ENCODE data around the gene CHP1.
"Not testable (repeated sequence)": the region's sequence is repeated elsewhere in the genome, so short reads cannot be mapped to it uniquely, and the experiment has no call there.

The CHP1 gene

GRCh38 chr15:41230650-41231421, at the start of gene CHP1, which contains the start of gene EXD1:
CHP1 (plus strand) TSS chr15:41231268; CDS start chr15:41231383, 115 bp downstream.
EXD1 (minus strand) TSS chr15:41230757; CDS start chr15:41226575, 4,182 bp downstream.
- peak; percentile 91 to 94 for DNase-seq (ENCODE audit: low read depth in 2 of 2)

GRCh38 chr15:41182266-41182665, 48.8 kb upstream of the CHP1 start:
- no peak for DNase-seq (ENCODE audit: low read depth in 2 of 2)

DNA sequence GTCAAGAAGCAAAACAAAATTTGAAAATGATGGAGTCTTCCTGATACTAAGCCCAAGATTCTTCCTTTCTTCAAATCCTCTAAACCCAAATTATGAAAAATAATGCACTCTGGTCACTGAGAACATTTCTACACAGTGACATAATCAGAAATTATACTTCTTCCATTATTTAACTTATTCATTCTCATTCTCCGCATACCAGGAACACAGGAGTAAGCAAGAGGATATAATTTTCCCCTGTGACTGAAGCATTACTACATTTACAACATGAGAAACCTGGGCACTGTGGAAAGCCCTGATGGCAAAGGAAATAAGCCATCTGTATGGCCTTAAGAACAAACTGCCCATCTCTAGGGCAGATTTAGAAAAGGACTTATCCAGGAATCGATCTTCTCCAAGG, 47.5 kb upstream of the CHP1 start:
- DNase-seq (ENCODE audit: low read depth in 2 of 2), result no peak

DNA sequence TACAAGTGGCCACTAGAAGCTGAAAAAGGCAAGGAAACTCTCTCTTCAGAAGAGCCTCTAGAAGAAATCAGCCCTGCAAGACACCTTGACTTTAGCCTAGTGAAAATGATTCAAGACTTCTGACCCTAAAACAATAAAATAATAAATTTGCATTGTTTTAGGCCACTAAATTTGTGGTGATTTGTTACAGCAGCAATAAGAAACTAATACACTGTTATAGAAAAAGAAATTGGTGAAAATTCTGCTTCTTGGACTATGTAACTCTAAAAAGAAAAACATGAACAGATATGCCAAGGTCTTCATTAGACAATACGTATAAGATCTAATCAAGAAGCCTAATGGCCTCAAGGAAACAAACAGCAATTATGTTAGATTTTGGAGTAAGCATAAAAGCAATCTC, 36.6 kb upstream of the CHP1 start:
- DNase-seq (ENCODE audit: low read depth in 2 of 2), result no peak

DNA sequence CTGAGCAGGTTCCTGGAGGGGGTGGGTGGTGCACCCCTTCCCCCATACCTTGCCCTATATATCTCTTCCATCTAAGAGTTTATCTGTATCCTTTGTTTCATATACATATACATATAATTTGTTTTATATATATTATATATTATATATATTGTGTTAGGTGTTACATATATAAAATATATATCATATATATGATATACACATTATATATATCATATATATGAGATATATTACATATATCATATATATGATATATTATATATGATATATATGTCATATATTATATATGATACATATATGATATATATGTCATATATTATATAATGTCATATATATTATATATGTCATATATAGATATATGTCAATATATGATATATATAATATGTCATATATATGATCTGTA, 31.6 kb upstream of the CHP1 start:
- DNase-seq (ENCODE audit: low read depth in 2 of 2), result no peak

- no peak for DNase-seq (ENCODE audit: low read depth in 2 of 2)
These were observed 27.7 kb upstream of the CHP1 start for GRCh38 chr15:41203395-41203794.

- DNase-seq (ENCODE audit: low read depth in 2 of 2), result no peak
These were observed 25.8 kb upstream of the CHP1 start for GRCh38 chr15:41205315-41205714.

DNA sequence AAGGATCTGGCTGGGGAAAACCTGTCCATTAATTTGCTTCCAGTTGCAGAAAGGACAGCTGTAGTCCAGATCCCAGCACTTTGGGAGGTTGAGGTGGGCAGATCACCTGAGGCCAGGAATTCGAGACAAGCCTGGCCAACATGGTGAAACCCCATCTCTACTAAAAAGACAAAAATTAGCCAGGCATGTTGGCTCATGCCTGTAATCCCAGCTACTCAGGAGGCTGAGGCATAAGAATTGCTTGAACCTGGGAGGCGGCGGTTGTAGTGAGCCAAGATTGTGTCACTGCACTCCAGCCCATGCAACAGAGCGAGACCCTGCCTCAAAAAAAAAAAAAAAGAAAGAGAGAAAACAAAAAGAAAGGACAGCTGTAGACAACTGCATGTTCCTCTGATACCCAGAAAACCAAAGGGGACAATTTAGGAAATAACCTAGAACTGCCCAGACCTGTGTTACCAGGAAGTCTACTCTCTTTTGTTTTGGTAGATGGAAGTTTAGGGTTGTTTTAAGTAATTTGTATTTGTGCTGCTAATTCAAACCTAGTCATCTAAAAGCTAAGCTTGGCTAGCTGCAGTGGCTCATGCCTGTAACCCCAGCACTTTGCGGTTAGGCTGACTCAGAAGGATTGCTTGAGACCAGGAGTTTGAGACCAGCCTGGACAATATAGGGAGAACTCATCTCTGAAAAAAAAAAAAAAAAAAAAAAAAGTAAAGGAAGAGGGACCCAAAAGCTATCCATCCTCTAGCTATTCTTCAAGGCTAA, 23.2 kb upstream of the CHP1 start:
- no peak for DNase-seq (ENCODE audit: low read depth in 2 of 2)

DNA sequence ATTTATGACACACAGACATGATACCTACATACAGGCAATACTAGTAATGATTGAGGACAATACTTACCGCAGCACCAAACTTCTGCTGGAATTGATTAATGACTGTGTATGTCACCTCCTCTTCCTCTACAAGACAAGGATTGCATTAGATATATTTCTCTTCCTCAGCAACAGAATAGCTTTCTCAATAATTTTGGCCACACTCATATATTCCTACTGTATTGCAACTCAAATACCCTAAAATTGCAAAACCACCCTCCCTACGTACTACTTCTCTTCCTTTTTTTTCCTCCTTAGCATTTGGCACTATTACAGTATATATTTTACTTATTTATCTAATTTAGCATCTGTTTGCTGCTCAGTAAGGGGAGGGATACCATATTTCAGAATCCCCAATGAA, 15.4 kb upstream of the CHP1 start:
- no peak for DNase-seq (ENCODE audit: low read depth in 2 of 2)

GRCh38 chr15:41218851-41219250, 12.2 kb upstream of the CHP1 start:
- DNase-seq (ENCODE audit: low read depth in 2 of 2), result no peak

DNA sequence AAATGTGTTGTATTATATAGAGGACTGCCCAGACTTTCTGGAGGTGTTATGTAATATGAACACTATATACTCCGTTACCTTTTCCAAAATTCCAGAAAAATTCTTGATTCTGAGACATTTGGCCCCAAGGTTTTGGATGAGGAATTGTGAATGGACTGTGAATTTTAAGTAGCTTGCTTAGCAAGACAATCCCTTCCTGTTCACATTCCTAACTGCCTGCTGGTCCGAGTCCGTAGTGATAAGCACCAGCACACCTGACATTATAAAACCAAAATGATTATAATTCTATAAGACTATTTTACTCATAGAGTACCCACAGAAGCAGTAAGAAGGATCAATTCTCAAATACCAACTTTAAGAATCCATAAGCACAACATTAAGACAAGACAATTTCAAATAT, 11.7 kb upstream of the CHP1 start:
- DNase-seq (ENCODE audit: low read depth in 2 of 2), result no peak

GRCh38 chr15:41230345-41230649, 771 bp upstream of the CHP1 start:
- no peak for DNase-seq (ENCODE audit: low read depth in 2 of 2)

- no peak for DNase-seq (ENCODE audit: low read depth in 2 of 2)
These were observed 556 bp downstream of the CHP1 start for GRCh38 chr15:41231422-41232226.

DNA sequence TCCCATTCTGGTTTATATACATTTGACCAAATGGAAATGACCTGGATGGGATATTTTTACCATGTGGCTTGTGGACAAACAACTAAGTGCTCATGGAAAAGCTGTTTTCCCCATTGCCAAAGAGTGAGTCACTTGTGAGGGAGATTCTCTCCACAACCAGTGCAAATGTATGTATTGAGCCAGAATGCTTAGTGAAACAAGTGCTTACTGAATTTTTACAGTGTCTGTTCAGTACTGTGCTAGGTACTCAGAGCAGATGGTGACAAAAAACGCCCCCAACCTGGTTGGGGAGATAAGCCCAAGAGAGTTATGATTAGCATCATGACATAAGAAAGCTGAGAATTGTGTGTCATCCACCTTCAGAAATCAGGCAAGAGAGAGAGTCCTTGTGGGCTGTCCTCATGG, 2.3 kb downstream of the CHP1 start:
- DNase-seq (ENCODE audit: low read depth in 2 of 2), result no peak

GRCh38 chr15:41235228-41235627, 4.2 kb downstream of the CHP1 start:
- DNase-seq (ENCODE audit: low read depth in 2 of 2), result not testable (repeated sequence)

- DNase-seq (ENCODE audit: low read depth in 2 of 2), result no peak
These were observed 4.9 kb downstream of the CHP1 start for GRCh38 chr15:41235929-41236328.

- DNase-seq (ENCODE audit: low read depth in 2 of 2), result no peak
These were observed 7.0 kb downstream of the CHP1 start for GRCh38 chr15:41238100-41238499.

DNA sequence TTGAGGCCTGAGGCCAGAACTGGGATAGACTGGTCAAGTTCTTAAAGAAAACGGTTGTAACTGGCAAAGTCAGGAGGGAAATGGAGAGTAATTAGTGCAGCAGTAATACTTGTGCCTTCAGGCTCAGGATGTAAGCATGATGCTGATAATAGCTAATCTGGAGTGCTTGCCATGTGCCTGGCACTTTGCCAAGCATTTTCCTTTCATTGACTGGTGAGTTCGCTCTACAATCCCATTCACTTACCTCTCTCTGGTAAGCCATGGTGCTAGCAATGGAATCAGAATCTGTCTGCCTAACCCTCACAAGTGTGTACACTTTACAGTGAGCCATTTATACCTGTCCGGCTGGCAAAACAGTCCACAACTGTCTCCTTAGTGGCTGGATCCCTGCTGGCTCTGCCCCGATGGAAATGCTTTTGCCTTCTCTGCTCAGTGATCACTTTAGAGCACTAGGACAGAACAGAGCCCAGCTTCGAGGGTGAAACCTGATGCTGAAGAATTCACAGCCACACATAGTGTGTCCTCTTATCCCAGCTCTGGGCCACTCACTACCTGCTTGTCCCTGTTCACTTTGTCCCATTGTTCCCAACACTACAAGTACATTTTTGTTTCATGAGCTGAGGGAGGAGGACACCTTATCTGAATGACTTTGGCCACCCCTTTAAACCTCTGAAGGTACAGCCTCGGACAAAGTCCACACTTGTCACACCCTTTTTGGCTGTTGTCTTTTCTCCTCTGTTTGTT, 10.3 kb downstream of the CHP1 start:
- no peak for DNase-seq (ENCODE audit: low read depth in 2 of 2)

- DNase-seq (ENCODE audit: low read depth in 2 of 2), result not testable (repeated sequence)
These were observed 19.7 kb downstream of the CHP1 start for GRCh38 chr15:41250745-41251144.

GRCh38 chr15:41251411-41251810, 20.3 kb downstream of the CHP1 start:
- DNase-seq (ENCODE audit: low read depth in 2 of 2), result no peak

DNA sequence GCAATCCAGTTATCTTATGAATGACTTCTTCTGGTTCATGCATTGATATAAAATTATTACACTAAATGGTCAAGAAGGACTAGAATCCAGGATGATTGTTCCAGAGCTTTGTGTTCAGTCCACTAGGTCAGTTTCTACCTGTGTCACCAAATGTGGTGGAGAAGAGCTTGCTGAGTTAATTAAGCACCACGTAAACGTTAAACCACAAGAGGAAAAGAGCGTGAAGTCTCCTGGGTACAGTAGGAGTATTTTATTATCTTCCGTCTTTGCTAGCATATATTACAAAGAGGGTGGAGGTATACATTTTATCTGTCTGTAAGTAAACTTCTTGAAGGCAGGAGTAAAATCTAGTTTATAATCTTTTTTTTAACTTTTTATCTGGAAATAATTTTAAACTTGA, 23.5 kb downstream of the CHP1 start:
- DNase-seq (ENCODE audit: low read depth in 2 of 2), result no peak

- no peak for DNase-seq (ENCODE audit: low read depth in 2 of 2)
These were observed 25.0 kb downstream of the CHP1 start for GRCh38 chr15:41256103-41256502.

Data from stimulated activated CD8-positive, alpha-beta memory T cell treated with anti-CD3 and anti-CD28 coated beads, Interleukin-15, amount 100 ng/mL, for 4 hours (primary cell).